Chondrocyte (in vitro differentiated cells): ENCODE measurements around the gene PGAM1. TPM values are rescaled to one million over a fixed set of nuclear protein-coding genes. Genes with fewer than 3 reads are reported as not detected.
A peak's percentile ranks its signal among the peaks of the same experiment; 100 is the strongest.

Experiments used
- DNase-seq: peaks from one replicate; pipeline ENCODE4 v3.0.0; 2021; ENCODE audit warnings: mixed read lengths, low spot score
- H3K27ac Mint-ChIP-seq: one replicate; pipeline ENCODE4 v1.8.0; 2021; ENCODE audit warnings: mild to moderate bottlenecking, moderate library complexity, mixed read lengths; ENCODE audit not compliant: unreplicated experiment
- H3K27me3 Mint-ChIP-seq: 2 replicates; pipeline ENCODE4 v1.8.0; 2021; ENCODE audit warnings: low read depth, mixed read lengths
- H3K36me3 Mint-ChIP-seq: 2 replicates; pipeline ENCODE4 v1.8.0; 2021; ENCODE audit warnings: low read depth, mixed read lengths
- H3K4me1 Mint-ChIP-seq: 2 replicates; pipeline ENCODE4 v1.8.0; 2021; ENCODE audit warnings: low read depth, mild to moderate bottlenecking, mixed read lengths
- H3K4me3 Mint-ChIP-seq: one replicate; pipeline ENCODE4 v1.8.0; 2021; ENCODE audit warnings: mild to moderate bottlenecking, moderate library complexity, mixed read lengths; ENCODE audit not compliant: unreplicated experiment
- H3K9me3 Mint-ChIP-seq: 2 replicates; pipeline ENCODE4 v1.8.0; 2021; ENCODE audit warnings: low read depth, mixed read lengths
- CTCF ChIP-seq: fragments of 200-600 bp; sonication (generic); IDR thresholded peaks from 2 replicates; pipeline ENCODE4 v1.5.0; 2021; ENCODE audit warnings: antibody characterized with exemption, mild to moderate bottlenecking, moderate library complexity
- total RNA-seq: library from RNA; stranded (reverse); gene quantifications from 3 replicates; pipeline ENCODE4 v1.2.1, GENCODE V29; 2021

Gene PGAM1
- total RNA-seq, 1 donor from 2014 or later = 334 TPM

DNA sequence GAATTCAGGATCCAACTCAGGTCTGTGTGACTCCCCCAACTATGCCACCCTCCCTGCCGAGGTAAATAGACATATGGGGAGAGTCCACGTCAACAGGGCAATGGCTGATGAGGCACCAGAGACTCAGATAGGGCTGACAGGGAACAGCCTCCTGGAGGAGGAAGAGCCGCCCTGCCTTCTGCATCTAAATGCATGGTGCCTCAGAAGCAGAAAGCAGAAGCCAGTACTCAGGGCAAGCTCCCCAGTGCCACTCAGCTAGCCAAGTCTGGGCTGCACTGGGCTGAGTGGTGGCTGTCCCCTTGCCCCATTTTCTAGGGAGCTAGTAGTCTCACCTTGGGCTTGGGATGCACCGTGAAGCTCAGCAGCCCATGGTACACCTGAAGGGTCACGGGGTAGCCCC is 35.9 kb upstream of the PGAM1 start:
- Mint-ChIP-seq H3K4me1 (no peaks in the 10 kb centered on the region), H3K36me3 (peaks cover 19% of the 10 kb centered on the region), H3K4me3 (no peak overlapping the region), H3K27me3 (no peaks in the 10 kb centered on the region), H3K27ac (no peak overlapping the region), H3K9me3 (no peaks in the 10 kb centered on the region)
- TF ChIP-seq CTCF = no peak
- no peak for DNase-seq

- no peak for TF ChIP-seq CTCF
- H3K4me3 Mint-ChIP-seq = no peak overlapping the region
- H3K36me3 Mint-ChIP-seq = peaks cover 22% of the 10 kb centered on the region
- no peak for DNase-seq
- no peak overlapping the region for H3K27ac Mint-ChIP-seq
- no peaks in the 10 kb centered on the region for H3K4me1 Mint-ChIP-seq
- H3K9me3 Mint-ChIP-seq = no peaks in the 10 kb centered on the region
- H3K27me3 Mint-ChIP-seq = no peaks in the 10 kb centered on the region
These were observed 32.9 kb upstream of the PGAM1 start for GRCh38 chr10:97393034-97393573.

- no peaks in the 10 kb centered on the region for H3K27me3 Mint-ChIP-seq
- no peak for TF ChIP-seq CTCF
- no peak overlapping the region for H3K4me3 Mint-ChIP-seq
- DNase-seq = no peak
- H3K27ac Mint-ChIP-seq = no peak overlapping the region
- H3K9me3 Mint-ChIP-seq = no peaks in the 10 kb centered on the region
- peaks cover 9% of the 10 kb centered on the region for H3K36me3 Mint-ChIP-seq
- peaks cover 9% of the 10 kb centered on the region for H3K4me1 Mint-ChIP-seq
These were observed 29.9 kb upstream of the PGAM1 start for GRCh38 chr10:97396056-97396455.

- H3K27me3 Mint-ChIP-seq = no peaks in the 10 kb centered on the region
- peaks cover 6% of the 10 kb centered on the region for H3K36me3 Mint-ChIP-seq
- TF ChIP-seq CTCF = no peak
- H3K4me3 Mint-ChIP-seq = peak overlapping the region; percentile 91
- no peaks in the 10 kb centered on the region for H3K9me3 Mint-ChIP-seq
- no peak for DNase-seq
- H3K4me1 Mint-ChIP-seq = peaks cover 13% of the 10 kb centered on the region
- H3K27ac Mint-ChIP-seq = peak overlapping the region; percentile 98
These were observed 26.0 kb upstream of the PGAM1 start for GRCh38 chr10:97399843-97400545.

DNA sequence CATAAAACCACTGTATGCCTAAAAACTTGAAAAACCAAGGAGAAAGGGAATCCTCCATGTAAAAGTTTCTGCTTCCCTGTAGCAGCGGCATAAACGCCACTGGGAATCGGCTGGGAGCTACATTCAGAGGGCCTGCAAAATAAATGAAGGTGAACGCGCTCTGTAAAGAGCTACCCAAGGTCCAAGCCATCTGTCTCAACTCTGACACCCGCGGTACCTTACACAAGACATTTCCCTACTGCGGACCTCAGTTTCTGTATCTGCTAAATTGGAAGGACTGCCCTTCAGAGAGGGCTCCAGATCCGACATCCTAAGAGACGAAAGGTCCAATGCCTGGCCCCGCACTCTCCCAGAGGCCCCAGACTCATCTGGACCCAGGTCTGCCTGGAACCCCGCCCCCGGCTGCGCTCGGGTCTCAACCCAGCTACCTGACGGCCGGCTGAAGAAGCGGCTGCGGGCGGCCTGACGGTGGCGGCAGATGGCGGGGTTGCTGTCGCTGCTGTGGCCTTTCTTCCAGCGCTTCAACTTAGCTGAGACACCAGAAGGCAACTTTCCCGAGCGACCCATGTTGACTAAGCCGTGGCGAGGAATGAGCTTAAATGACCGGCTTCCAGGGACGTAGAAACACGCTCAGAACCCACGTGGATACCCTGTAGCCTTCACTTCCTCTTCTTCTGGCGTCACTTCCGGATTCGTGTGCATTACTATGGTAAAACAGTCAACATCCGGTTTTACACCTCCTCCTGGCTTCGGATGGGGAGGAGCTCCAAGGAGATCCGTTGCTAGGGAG is 25.1 kb upstream of the PGAM1 start, which contains the start of gene RRP12:
Gene RRP12 (minus strand): TSS at position 676 of the 790 bp plus-strand sequence. CDS start 109 bp downstream, at position 567.
- peak; percentile 56 for TF ChIP-seq CTCF
- Mint-ChIP-seq H3K27ac (peak within 1 kb of the TSS; percentile 98), H3K36me3 (peaks cover 4% of the 10 kb centered on the region), H3K4me1 (peaks cover 13% of the 10 kb centered on the region), H3K27me3 (no peaks in the 10 kb centered on the region), H3K4me3 (peak within 1 kb of the TSS; percentile 91), H3K9me3 (no peaks in the 10 kb centered on the region)
- DNase-seq = no peak
